ENCODE data around the gene MKLN1. TPM values are rescaled to one million over a fixed set of nuclear protein-coding genes. Genes with fewer than 3 reads are reported as not detected.
"Not testable (repeated sequence)": the region's sequence is repeated elsewhere in the genome, so short reads cannot be mapped to it uniquely, and the experiment has no call there.

MKLN1 gene
- total RNA-seq, 2 experiments from 2014 or later: 35.5 to 41.4 TPM

- peaks cover 10% of the 10 kb centered on the region for H3K36me3 Mint-ChIP-seq
- H3K9me3 Mint-ChIP-seq (ENCODE audit: low read depth): no peaks in the 10 kb centered on the region
- peaks cover 28% of the 10 kb centered on the region for H3K4me1 Mint-ChIP-seq
- DNase-seq: no peak
- H3K27ac Mint-ChIP-seq: no peak overlapping the region
- no peak for ATAC-seq
- CTCF ChIA-PET: interaction anchor here (1.6 kb wide), 1 partner anchor 435 kb away, joined by 3 read pairs; no protein-coding TSS in a partner anchor
- H3K27me3 Mint-ChIP-seq: no peaks in the 10 kb centered on the region
- H3K4me3 Mint-ChIP-seq: no peak overlapping the region
Measured at GRCh38 chr7:131498237-131498885, 170.7 kb downstream of the MKLN1 start.

GRCh38 chr7:131499801-131500200 lies 172.1 kb downstream of the MKLN1 start:
- DNase-seq: no peak
- Mint-ChIP-seq H3K9me3 (ENCODE audit: low read depth) (no peaks in the 10 kb centered on the region), H3K27ac (no peak overlapping the region), H3K4me1 (peaks cover 29% of the 10 kb centered on the region), H3K36me3 (peaks cover 10% of the 10 kb centered on the region), H3K27me3 (no peaks in the 10 kb centered on the region), H3K4me3 (no peak overlapping the region)
- no peak for ATAC-seq
- CTCF ChIA-PET: interaction anchor here (2.0 to 5.2 kb wide), 2 partner anchors 14 to 16 kb away, joined by 5 to 45 read pairs; no protein-coding TSS in a partner anchor

GRCh38 chr7:131500357-131500756 lies 172.7 kb downstream of the MKLN1 start:
- no peaks in the 10 kb centered on the region for H3K27me3 Mint-ChIP-seq
- no peak overlapping the region for H3K27ac Mint-ChIP-seq
- H3K36me3 Mint-ChIP-seq: peaks cover 10% of the 10 kb centered on the region
- peaks cover 31% of the 10 kb centered on the region for H3K4me1 Mint-ChIP-seq
- CTCF ChIA-PET: interaction anchor here (0.9 to 5.2 kb wide), 5 partner anchors 13 to 155 kb away, joined by 3 to 45 read pairs (median 4); no protein-coding TSS in a partner anchor
- no peaks in the 10 kb centered on the region for H3K9me3 Mint-ChIP-seq (ENCODE audit: low read depth)
- DNase-seq: no peak
- no peak for ATAC-seq
- no peak overlapping the region for H3K4me3 Mint-ChIP-seq

- ATAC-seq (peak; percentile 97), DNase-seq (peak; percentile 88)
- Mint-ChIP-seq H3K4me1 (peaks cover 31% of the 10 kb centered on the region), H3K27ac (peak overlapping the region; percentile 69), H3K27me3 (no peaks in the 10 kb centered on the region), H3K36me3 (peaks cover 10% of the 10 kb centered on the region), H3K4me3 (no peak overlapping the region), H3K9me3 (ENCODE audit: low read depth) (no peaks in the 10 kb centered on the region)
- CTCF ChIA-PET: interaction anchor here (0.8 to 5.2 kb wide), 8 partner anchors 9 to 433 kb away, joined by 3 to 45 read pairs (median 4); no protein-coding TSS in a partner anchor
Measured at GRCh38 chr7:131501422-131501821, 173.7 kb downstream of the MKLN1 start.

GRCh38 chr7:131501930-131502685 lies 174.4 kb downstream of the MKLN1 start:
- Mint-ChIP-seq H3K4me1 (peaks cover 31% of the 10 kb centered on the region), H3K36me3 (peaks cover 6% of the 10 kb centered on the region), H3K27ac (peak overlapping the region; percentile 69), H3K4me3 (no peak overlapping the region), H3K9me3 (ENCODE audit: low read depth) (no peaks in the 10 kb centered on the region), H3K27me3 (no peaks in the 10 kb centered on the region)
- DNase-seq: no peak
- CTCF ChIA-PET: interaction anchor here (1.0 to 5.2 kb wide), 7 partner anchors 8 to 434 kb away, joined by 3 to 45 read pairs (median 4); no protein-coding TSS in a partner anchor
- no peak for ATAC-seq

- no peak overlapping the region for H3K27ac Mint-ChIP-seq
- H3K9me3 Mint-ChIP-seq (ENCODE audit: low read depth): no peaks in the 10 kb centered on the region
- H3K27me3 Mint-ChIP-seq: peaks cover under 1% of the 10 kb centered on the region
- ATAC-seq: no peak
- peaks cover 34% of the 10 kb centered on the region for H3K4me1 Mint-ChIP-seq
- no peak for DNase-seq
- H3K36me3 Mint-ChIP-seq: peaks cover 2% of the 10 kb centered on the region
- CTCF ChIA-PET: interaction anchor here (1.0 to 5.2 kb wide), 3 partner anchors 11 to 435 kb away, joined by 3 to 45 read pairs (median 7); no protein-coding TSS in a partner anchor
- no peak overlapping the region for H3K4me3 Mint-ChIP-seq
Measured at GRCh38 chr7:131502810-131503508, 175.3 kb downstream of the MKLN1 start.

- Mint-ChIP-seq H3K36me3 (peaks cover 2% of the 10 kb centered on the region), H3K4me1 (peaks cover 39% of the 10 kb centered on the region), H3K4me3 (no peak overlapping the region), H3K27me3 (peaks cover 3% of the 10 kb centered on the region), H3K9me3 (ENCODE audit: low read depth) (no peaks in the 10 kb centered on the region), H3K27ac (no peak overlapping the region)
- DNase-seq: no peak
- no peak for ATAC-seq
- CTCF ChIA-PET: interaction anchor here (2.4 to 5.2 kb wide), 2 partner anchors 10 to 43 kb away, joined by 7 to 45 read pairs; no protein-coding TSS in a partner anchor
Measured at GRCh38 chr7:131503639-131504038, 176.0 kb downstream of the MKLN1 start.

GRCh38 chr7:131504157-131504899 lies 176.7 kb downstream of the MKLN1 start:
- CTCF ChIA-PET: interaction anchor here (0.6 to 5.2 kb wide), 4 partner anchors 9 to 150 kb away, joined by 3 to 45 read pairs (median 5); no protein-coding TSS in a partner anchor
- peaks cover 39% of the 10 kb centered on the region for H3K4me1 Mint-ChIP-seq
- DNase-seq (no peak), ATAC-seq (no peak)
- no peaks in the 10 kb centered on the region for H3K9me3 Mint-ChIP-seq (ENCODE audit: low read depth)
- peaks cover 2% of the 10 kb centered on the region for H3K36me3 Mint-ChIP-seq
- H3K27me3 Mint-ChIP-seq: peaks cover 7% of the 10 kb centered on the region
- no peak overlapping the region for H3K27ac Mint-ChIP-seq
- no peak overlapping the region for H3K4me3 Mint-ChIP-seq

GRCh38 chr7:131505037-131505620 lies 177.5 kb downstream of the MKLN1 start:
- not testable (repeated sequence) for H3K27me3 Mint-ChIP-seq; DNase-seq; H3K27ac Mint-ChIP-seq; H3K4me3 Mint-ChIP-seq; H3K9me3 Mint-ChIP-seq (ENCODE audit: low read depth); ATAC-seq; H3K36me3 Mint-ChIP-seq
- H3K4me1 Mint-ChIP-seq: peaks cover 39% of the 10 kb centered on the region
- CTCF ChIA-PET: interaction anchor here (2.4 kb wide), 1 partner anchor 42 kb away, joined by 7 read pairs; no protein-coding TSS in a partner anchor

- Mint-ChIP-seq H3K27me3 (peaks cover 7% of the 10 kb centered on the region), H3K36me3 (peaks cover 2% of the 10 kb centered on the region), H3K27ac (no peak overlapping the region), H3K9me3 (ENCODE audit: low read depth) (no peaks in the 10 kb centered on the region), H3K4me1 (peaks cover 35% of the 10 kb centered on the region), H3K4me3 (no peak overlapping the region)
- CTCF ChIA-PET: interaction anchor here (1.5 to 4.9 kb wide), 2 partner anchors 9 to 150 kb away, joined by 3 to 39 read pairs; no protein-coding TSS in a partner anchor
- ATAC-seq (no peak), DNase-seq (no peak)
Measured at GRCh38 chr7:131505636-131506557, 178.2 kb downstream of the MKLN1 start.

- CTCF ChIA-PET: interaction anchor here (1.5 to 4.9 kb wide), 4 partner anchors 9 to 448 kb away, joined by 3 to 39 read pairs (median 9); no protein-coding TSS in a partner anchor
- Mint-ChIP-seq H3K36me3 (peaks cover 2% of the 10 kb centered on the region), H3K4me1 (peaks cover 31% of the 10 kb centered on the region), H3K27ac (no peak overlapping the region), H3K27me3 (peaks cover 7% of the 10 kb centered on the region), H3K9me3 (ENCODE audit: low read depth) (no peaks in the 10 kb centered on the region), H3K4me3 (no peak overlapping the region)
- ATAC-seq: no peak
- no peak for DNase-seq
Measured at GRCh38 chr7:131506597-131506996, 178.9 kb downstream of the MKLN1 start.

Measured in activated CD8-positive, alpha-beta memory T cell treated with anti-CD3 and anti-CD28 coated beads, Interleukin-2, amount 10 ng/mL, durations not matched to agents 7 days and 5 days (primary cell).